Measurements from ENCODE around the gene CCDC18. TPM values are rescaled to one million over a fixed set of nuclear protein-coding genes. Genes with fewer than 3 reads are reported as not detected.
A peak's percentile ranks its signal among the peaks of the same experiment; 100 is the strongest.
"Not testable (repeated sequence)": the region's sequence is repeated elsewhere in the genome, so short reads cannot be mapped to it uniquely, and the experiment has no call there.

The CCDC18 gene
- total RNA-seq, 2 donors from 2014 or later: 16.6 to 35.0 TPM

DNA sequence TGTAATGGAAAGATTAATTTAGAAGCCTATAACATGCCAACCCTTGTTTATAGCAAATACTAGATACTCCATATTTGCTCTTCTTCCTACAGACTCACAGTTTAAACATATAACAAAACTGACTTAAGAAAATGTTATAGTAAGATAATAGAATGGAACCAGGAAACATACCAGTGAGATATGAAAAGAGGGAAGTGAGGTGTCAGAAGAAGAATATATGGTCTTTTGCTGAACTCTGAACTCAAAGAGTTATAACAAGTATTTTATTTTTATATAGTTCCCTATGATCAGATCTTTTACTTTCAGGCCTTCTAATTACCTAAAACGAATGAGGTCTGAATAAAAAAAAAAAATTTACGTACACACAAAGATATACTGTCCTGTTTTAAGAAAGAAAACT, 21.2 kb upstream of the CCDC18 start:
- H3K4me3 Mint-ChIP-seq: no peak overlapping the region
- peaks cover 22 to 23% of the 10 kb centered on the region in 2 donors for H3K4me1 Mint-ChIP-seq (ENCODE audit: low read depth in 2 of 2)
- H3K27me3 Mint-ChIP-seq: no peaks in the 10 kb centered on the region
- no peak overlapping the region for H3K27ac Mint-ChIP-seq
- ATAC-seq (no peak), DNase-seq (ENCODE audit: low spot score) (no peak)
- H3K9me3 Mint-ChIP-seq: no peaks in the 10 kb centered on the region
- peaks cover 6% of the 10 kb centered on the region for H3K36me3 Mint-ChIP-seq

DNA sequence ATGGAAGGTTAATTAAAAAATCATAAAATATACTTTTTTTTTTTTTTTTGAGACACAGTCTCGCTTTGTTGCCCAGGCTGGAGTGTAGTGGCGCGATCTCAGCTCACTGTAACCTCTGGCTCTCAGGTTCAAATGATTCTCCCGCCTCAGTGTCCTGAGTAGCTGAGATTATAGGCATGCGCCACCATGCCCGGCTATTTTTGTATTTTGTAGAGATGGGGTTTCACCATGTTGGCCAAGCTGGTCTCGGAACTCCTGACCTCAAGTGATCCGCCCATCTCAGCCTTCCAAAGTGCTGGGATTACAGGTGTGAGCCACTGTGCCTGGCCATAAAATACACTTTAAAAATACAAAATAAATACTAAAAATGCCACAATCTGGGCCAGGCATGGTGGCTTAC, 17.2 kb upstream of the CCDC18 start:
- peaks cover 15% of the 10 kb centered on the region for H3K36me3 Mint-ChIP-seq
- peaks cover 34 to 47% of the 10 kb centered on the region in 2 donors for H3K4me1 Mint-ChIP-seq (ENCODE audit: low read depth in 2 of 2)
- not testable (repeated sequence) for ATAC-seq; H3K9me3 Mint-ChIP-seq; H3K4me3 Mint-ChIP-seq; DNase-seq (ENCODE audit: low spot score); H3K27me3 Mint-ChIP-seq; H3K27ac Mint-ChIP-seq

DNA sequence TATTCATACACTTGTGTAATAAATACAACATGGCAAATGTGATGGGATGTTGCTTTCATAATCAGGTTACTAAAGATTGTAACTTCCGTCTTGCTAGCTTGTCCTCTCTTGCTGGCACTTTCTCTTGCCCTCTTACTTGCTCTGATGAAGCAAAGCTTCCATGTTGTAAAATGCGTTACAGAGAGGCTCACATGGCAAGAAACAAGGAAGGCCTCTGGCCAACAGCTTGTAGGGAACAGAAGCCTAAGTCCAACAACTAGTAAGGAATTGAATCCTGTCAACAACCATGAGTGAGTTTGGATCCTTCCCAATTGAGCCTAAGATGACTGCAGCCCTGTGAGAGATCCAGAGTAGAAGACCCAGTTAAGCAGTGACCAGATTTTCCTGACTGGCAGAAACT, 15.7 kb upstream of the CCDC18 start:
- DNase-seq (ENCODE audit: low spot score) (no peak), ATAC-seq (no peak)
- no peaks in the 10 kb centered on the region for H3K9me3 Mint-ChIP-seq
- H3K4me3 Mint-ChIP-seq: no peak overlapping the region
- H3K27ac Mint-ChIP-seq: peak overlapping the region in 1 of 2 donors; percentile 1
- H3K36me3 Mint-ChIP-seq: peaks cover 22% of the 10 kb centered on the region
- peaks cover 41 to 60% of the 10 kb centered on the region in 2 donors for H3K4me1 Mint-ChIP-seq (ENCODE audit: low read depth in 2 of 2)
- H3K27me3 Mint-ChIP-seq: no peaks in the 10 kb centered on the region

DNA sequence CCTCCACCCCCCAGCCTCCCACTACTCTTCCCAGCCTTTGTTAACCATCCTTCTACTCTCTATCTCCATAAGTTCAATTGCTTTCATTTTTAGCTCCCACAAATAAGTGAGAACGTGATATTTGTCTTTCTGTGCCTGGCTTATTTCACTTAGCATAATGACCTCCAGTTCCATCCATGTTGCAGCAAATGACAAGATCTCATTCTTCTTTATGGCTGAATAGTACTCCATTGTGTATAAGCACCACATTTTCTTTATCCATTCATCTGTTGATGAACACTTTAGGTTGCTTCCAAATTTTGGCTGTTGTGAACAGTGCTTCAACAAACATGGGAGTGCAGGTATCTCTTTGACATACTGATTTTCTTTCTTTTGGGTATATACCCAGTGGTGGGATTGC, 14.6 kb upstream of the CCDC18 start:
- Mint-ChIP-seq H3K4me1 (ENCODE audit: low read depth in 2 of 2) (peaks cover 44 to 61% of the 10 kb centered on the region in 2 donors), H3K36me3 (peaks cover 22% of the 10 kb centered on the region)
- DNase-seq (ENCODE audit: low spot score); H3K4me3 Mint-ChIP-seq; ATAC-seq; H3K27me3 Mint-ChIP-seq; H3K27ac Mint-ChIP-seq; H3K9me3 Mint-ChIP-seq: not testable (repeated sequence)

DNA sequence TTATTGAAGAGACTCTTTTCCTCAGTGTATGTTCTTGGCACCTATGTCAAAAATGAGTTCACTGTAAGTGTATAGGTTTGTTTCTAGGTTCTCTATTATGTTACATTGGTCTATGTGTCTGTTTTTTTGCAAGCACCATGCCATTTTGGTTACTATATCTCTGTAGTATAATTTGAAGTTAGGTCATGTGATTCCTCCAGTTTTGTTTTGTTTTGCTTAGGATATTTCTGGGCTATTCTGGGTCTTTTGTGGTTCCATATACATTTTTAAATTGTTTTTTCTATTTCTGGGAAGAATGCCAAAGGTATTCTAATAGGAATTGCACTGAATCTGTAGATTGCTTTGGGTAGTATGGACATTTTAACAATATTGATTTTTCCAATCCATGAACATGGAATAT, 13.5 kb upstream of the CCDC18 start:
- no peak for ATAC-seq
- Mint-ChIP-seq H3K4me3 (no peak overlapping the region), H3K27ac (no peak overlapping the region), H3K4me1 (ENCODE audit: low read depth in 2 of 2) (peaks cover 47 to 63% of the 10 kb centered on the region in 2 donors), H3K27me3 (no peaks in the 10 kb centered on the region), H3K36me3 (peaks cover 22% of the 10 kb centered on the region), H3K9me3 (no peaks in the 10 kb centered on the region)
- no peak for DNase-seq (ENCODE audit: low spot score)

DNA sequence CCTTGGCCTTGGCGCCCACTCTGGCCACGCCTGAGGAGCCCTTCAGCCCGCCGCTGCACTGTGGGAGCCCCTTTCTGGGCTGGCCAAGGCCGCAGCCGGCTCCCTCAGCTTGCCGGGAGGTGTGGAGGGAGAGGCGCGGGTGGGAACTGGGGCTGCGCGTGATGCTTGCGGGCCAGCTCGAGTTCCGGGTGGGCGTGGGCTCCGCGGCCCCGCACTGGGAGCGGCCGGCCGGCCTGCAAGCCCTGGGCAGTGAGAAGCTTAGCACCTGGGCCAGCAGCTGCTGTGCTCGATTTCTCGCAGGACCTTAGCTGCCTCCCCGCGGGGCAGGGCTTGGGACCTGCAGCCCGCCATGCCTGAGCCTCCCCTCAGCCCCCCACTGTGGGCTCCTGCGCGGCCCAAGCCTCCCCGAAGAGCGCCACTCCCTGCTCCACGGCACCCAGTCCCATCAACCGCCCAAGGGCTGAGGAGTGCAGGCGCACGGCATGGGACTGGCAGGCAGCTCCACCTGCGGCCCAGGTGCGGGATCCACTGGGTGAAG, 10.3 kb upstream of the CCDC18 start:
- H3K9me3 Mint-ChIP-seq; DNase-seq (ENCODE audit: low spot score); H3K4me3 Mint-ChIP-seq; ATAC-seq; H3K27me3 Mint-ChIP-seq; H3K27ac Mint-ChIP-seq: not testable (repeated sequence)
- Mint-ChIP-seq H3K36me3 (peaks cover 37% of the 10 kb centered on the region), H3K4me1 (ENCODE audit: low read depth in 2 of 2) (peaks cover 52 to 75% of the 10 kb centered on the region in 2 donors)

DNA sequence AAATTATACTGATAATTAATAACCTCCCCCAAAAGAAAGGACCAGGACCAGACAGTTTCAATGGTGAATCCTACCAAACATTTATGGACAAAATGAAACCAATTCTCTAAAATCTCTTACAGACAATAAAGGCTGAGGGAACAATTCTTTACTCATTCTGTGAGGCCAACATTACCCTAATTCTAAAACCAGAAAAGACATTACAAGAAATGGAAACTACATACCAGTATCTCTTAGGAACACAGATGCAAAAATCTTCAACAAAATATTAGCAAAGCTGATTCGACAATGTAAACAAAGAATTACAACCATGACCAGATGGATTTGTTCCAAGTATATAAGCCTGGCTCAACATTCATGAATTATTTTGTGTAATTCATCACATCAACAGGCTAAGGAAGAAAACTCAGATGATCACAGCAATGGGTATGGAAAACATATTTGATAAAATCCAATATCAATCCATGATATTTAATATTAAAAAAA, 8.9 kb upstream of the CCDC18 start:
- H3K27ac Mint-ChIP-seq: peak overlapping the region; percentile 84 to 90
- ATAC-seq (no peak), DNase-seq (ENCODE audit: low spot score) (no peak)
- no peaks in the 10 kb centered on the region for H3K27me3 Mint-ChIP-seq
- H3K4me3 Mint-ChIP-seq: peak overlapping the region; percentile 97
- peaks cover 37% of the 10 kb centered on the region for H3K36me3 Mint-ChIP-seq
- H3K4me1 Mint-ChIP-seq (ENCODE audit: low read depth in 2 of 2): peaks cover 50 to 73% of the 10 kb centered on the region in 2 donors
- H3K9me3 Mint-ChIP-seq: no peaks in the 10 kb centered on the region

DNA sequence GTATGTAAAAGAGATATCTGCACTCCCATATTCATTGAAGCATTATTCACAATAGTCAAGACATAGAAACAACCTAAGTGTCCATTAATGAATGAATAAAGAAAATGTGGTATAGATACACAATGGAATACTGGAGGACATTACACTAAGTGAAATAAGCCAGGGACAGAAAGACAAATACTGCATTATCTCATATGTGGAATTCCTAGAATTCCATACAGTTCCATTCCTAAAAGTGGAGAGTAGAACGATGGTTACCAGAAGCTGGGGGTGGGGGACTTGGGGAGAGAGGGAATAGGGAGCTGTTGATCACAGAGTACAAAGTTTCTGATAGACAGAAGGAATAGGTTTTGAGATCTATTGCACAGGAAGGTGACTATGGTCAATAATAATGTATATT, 7.7 kb upstream of the CCDC18 start:
- H3K4me1 Mint-ChIP-seq (ENCODE audit: low read depth in 2 of 2): peaks cover 48 to 65% of the 10 kb centered on the region in 2 donors
- peaks cover 31% of the 10 kb centered on the region for H3K36me3 Mint-ChIP-seq
- H3K27me3 Mint-ChIP-seq: no peaks in the 10 kb centered on the region
- H3K9me3 Mint-ChIP-seq: no peaks in the 10 kb centered on the region
- peak overlapping the region in 1 of 2 donors; percentile 44 for H3K27ac Mint-ChIP-seq
- no peak for DNase-seq (ENCODE audit: low spot score)
- no peak for ATAC-seq
- H3K4me3 Mint-ChIP-seq: peak overlapping the region; percentile 97

DNA sequence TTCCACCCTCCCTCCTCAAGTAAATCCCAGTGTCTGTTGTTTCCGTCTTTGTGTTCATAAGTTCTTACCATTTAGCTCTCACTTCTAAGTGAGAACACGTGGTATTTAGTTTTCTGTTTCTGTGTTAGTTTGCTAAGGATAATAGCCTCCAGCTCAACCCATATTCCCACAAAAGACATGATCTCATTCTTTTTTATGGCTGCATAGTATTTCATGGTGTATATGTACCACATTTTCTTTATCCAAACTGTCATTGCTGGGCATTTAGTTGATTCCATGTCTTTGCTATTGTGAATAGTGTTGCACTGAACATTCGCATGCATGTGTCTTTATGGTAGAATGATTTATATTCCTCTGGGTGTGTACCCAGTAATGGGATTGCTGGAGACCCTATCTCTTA, 5.9 kb upstream of the CCDC18 start:
- Mint-ChIP-seq H3K36me3 (peaks cover 35% of the 10 kb centered on the region), H3K27ac (peak overlapping the region in 1 of 2 donors; percentile 22), H3K4me1 (ENCODE audit: low read depth in 2 of 2) (peaks cover 46 to 60% of the 10 kb centered on the region in 2 donors), H3K4me3 (peak overlapping the region; percentile 28)
- not testable (repeated sequence) for H3K9me3 Mint-ChIP-seq; ATAC-seq; DNase-seq (ENCODE audit: low spot score); H3K27me3 Mint-ChIP-seq

DNA sequence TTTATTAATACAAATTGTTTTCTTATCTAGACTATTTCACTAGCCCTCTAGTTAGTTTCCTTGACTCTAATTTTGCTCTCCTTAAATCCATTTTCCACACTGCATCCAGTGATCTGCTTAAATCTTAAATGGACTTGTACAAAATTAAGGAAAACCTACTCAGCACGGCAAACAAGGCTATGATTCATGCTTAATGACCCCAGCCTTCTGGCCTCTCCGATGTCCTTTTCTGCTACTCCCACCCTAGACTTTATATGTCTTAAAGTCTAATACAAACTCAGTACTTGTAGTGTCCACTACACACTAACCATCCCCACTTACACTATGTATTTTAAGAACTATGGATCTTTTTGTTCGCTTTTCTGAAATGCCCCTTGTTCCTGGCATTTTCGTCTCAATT, 2.5 kb upstream of the CCDC18 start:
- Mint-ChIP-seq H3K4me1 (ENCODE audit: low read depth in 2 of 2) (peaks cover 35 to 48% of the 10 kb centered on the region in 2 donors), H3K27ac (peak overlapping the region; percentile 93 to 94), H3K36me3 (peaks cover 27% of the 10 kb centered on the region), H3K9me3 (no peaks in the 10 kb centered on the region), H3K4me3 (peak overlapping the region; percentile 91), H3K27me3 (no peaks in the 10 kb centered on the region)
- ATAC-seq (no peak), DNase-seq (ENCODE audit: low spot score) (no peak)

DNA sequence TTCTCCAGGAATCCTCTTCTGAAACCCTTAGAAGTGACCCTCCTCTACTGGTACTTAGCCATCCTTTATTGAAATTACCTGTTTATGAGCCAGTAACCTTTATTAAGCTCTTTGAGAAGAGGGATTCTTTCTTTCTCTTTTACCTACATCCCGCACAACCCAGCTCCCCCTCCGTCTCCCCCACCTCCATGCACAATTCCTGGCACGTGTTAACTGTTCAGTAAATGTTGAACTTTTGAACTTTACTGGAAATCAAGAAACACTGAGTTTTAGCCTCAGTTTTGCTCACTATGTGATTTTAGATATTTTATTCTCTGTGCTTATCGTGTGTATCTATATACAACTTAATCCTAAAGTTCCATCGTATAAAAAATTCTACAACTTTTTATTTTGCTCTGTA, 2.1 kb upstream of the CCDC18 start:
- peak overlapping the region; percentile 93 to 94 for H3K27ac Mint-ChIP-seq
- H3K4me3 Mint-ChIP-seq: peak overlapping the region; percentile 91
- H3K9me3 Mint-ChIP-seq: no peaks in the 10 kb centered on the region
- no peaks in the 10 kb centered on the region for H3K27me3 Mint-ChIP-seq
- ATAC-seq (no peak), DNase-seq (ENCODE audit: low spot score) (no peak)
- H3K36me3 Mint-ChIP-seq: peaks cover 27% of the 10 kb centered on the region
- H3K4me1 Mint-ChIP-seq (ENCODE audit: low read depth in 2 of 2): peaks cover 31 to 47% of the 10 kb centered on the region in 2 donors

DNA sequence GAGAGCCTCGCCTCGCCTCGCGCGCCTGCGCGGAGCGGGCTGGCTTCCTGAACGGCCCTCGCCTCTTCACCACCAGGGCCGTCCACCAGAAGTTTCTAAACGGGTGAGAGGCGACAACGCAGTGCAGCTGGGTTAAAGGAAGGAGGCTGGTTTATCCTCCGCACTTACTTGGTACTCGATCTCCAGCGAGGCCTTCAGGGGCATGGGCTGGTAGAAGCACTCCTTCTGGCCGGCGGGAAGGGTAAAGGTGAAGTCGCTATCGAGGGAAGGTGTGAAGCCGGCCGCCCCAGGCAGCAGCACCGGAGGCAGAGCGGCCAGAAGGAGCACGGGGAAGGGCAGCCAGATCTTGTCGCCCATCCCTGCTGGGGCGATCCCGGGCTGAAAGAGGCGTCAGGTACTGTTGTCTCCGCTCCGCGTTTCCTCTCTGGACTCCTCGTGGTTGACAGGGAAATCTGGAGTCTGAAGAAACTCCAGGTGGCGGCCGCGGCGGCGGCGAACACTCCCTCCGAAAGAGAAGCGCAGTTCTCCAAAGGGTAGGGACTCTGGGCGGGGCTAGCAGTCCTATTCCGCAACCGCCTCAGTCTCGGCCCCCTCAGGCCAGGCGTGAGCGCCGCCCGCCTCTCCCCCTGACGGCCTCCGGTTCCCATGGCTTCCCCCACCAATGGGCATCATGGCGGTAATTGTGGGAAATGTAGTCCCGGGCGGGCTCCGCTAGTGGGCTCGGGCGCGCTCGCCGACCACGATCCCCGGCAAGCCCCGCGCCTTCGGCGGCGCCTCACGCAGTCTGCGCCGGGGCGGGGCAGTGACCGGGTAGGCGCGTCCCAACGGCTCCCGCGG, 420 bp upstream of the CCDC18 start, which contains the start of gene TMED5:
Gene TMED5, minus strand, starts transcription at position 528 of the 837 bp plus-strand sequence. Its CDS starts 171 bp downstream, at position 357.
- DNase-seq (ENCODE audit: low spot score) (peak; percentile 98), ATAC-seq (peak; percentile 94)
- H3K9me3 Mint-ChIP-seq: no peaks in the 10 kb centered on the region
- H3K4me3 Mint-ChIP-seq: peak within 1 kb of the TSS; percentile 91
- peak within 1 kb of the TSS; percentile 93 to 94 for H3K27ac Mint-ChIP-seq
- H3K4me1 Mint-ChIP-seq (ENCODE audit: low read depth in 2 of 2): peaks cover 30 to 45% of the 10 kb centered on the region in 2 donors
- H3K27me3 Mint-ChIP-seq: no peaks in the 10 kb centered on the region
- peaks cover 26% of the 10 kb centered on the region for H3K36me3 Mint-ChIP-seq

DNA sequence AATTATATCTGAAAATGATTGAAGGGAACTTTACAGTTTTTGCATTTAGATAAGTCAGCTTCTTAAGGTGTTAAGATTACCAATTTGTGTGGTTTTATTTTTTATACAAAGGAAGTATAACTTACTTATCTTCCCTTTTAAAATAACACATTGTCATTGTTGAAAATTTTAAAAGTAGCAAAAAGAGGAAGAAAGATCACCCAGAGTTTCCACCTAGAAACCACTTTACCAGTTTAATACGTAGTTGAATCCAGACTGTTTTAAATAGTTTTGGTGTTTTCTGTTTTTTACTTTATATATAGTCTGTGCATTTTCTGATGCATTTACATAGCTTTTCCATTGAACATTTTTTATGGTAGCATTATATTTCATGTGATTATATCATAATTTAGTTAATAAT, 6.1 kb downstream of the CCDC18 start:
- no peak for DNase-seq (ENCODE audit: low spot score)
- Mint-ChIP-seq H3K36me3 (peaks cover 20% of the 10 kb centered on the region), H3K4me3 (no peak overlapping the region), H3K27ac (no peak overlapping the region), H3K4me1 (ENCODE audit: low read depth in 2 of 2) (peaks cover 27 to 33% of the 10 kb centered on the region in 2 donors), H3K27me3 (no peaks in the 10 kb centered on the region), H3K9me3 (no peaks in the 10 kb centered on the region)
- ATAC-seq: no peak

DNA sequence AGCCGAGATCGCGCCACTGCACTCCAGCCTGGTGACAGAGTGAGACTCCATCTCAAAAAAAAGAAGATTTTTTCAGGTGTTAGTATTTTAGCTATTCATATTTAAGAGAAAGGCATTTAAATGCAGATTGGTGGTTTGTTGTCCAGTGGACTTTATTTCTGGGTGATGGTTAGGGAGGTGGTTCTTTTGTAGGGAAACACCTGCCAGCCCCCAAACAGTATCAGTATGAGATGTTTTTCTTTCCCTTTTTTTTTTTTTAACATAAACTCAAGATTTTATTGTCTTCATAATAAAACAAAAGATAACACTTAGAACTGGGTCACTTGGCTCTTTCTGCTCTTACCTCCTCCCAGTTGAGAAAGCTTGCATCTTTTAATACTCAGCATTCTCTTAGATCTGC, 9.9 kb downstream of the CCDC18 start:
- H3K36me3 Mint-ChIP-seq: peaks cover 16% of the 10 kb centered on the region

More for the DNA sequence above, 9.9 kb downstream of the CCDC18 start:
- Mint-ChIP-seq H3K4me1 (ENCODE audit: low read depth in 2 of 2) (peaks cover 15 to 20% of the 10 kb centered on the region in 2 donors), H3K9me3 (no peaks in the 10 kb centered on the region), H3K27me3 (no peaks in the 10 kb centered on the region), H3K4me3 (peak overlapping the region; percentile 39), H3K27ac (no peak overlapping the region)
- DNase-seq (ENCODE audit: low spot score) (no peak), ATAC-seq (no peak)

Data from natural killer cell treated with Interleukin-12 subunit alpha and Interleukin-12 subunit beta and Interleukin-15 and Interleukin-18, amount 100 ng/mL, for 72 hours (primary cell).